GM18870 (cell line): Measurements from ENCODE around the gene RAVER1.

Source experiments
- ATAC-seq: cut with Tn5 transposase; IDR thresholded peaks from one replicate; pipeline ENCODE4 v1.9.1; 2021; ENCODE audit warnings: moderate library complexity; ENCODE audit not compliant: unreplicated experiment

The RAVER1 gene

GRCh38 chr19:10318807-10319682 is 14.3 kb downstream of the RAVER1 start:
- ATAC-seq = no peak

- ATAC-seq = no peak
Observed at GRCh38 chr19:10317857-10318462, 15.4 kb downstream of the RAVER1 start.

DNA sequence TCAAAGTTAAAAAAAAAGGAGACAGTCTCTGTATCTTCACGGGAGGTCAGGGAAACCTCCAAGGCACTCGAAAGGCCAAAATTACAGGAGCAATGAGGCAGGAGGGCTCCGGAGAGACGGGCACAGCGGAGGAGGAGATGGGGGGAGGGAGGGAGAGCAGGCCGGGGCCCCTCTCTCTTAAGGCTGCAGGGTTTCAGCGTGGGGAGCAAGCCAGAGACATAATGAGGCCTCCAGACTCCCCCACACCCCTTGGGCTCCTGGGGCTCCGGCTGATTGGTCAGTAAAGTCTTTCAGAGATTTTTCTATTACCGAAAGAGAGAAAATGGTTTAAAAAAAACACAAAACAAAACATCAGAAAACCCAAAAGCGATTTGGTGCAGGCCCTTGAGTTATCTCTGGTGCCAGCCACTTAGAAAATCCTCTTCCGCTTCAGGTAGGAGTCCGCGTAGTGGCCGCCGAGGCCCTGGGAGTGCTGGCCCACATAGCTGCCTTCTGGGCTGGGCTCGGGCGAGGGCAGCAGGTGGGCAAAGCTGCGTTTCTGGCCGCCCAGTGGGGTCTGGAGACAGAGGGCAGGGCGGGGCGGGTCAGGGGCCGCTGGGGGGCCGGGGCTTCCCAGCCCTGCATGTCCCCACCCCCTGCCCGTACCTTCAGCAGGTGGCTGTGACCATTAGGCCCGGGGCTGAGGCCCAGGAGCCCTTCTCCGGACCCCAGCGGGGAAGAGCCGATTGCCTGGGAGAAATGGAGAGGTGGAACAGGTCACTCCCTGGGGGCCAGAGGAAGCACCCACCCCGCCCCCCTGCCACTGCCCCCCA is 16.1 kb downstream of the RAVER1 start:
- ATAC-seq = no peak

DNA sequence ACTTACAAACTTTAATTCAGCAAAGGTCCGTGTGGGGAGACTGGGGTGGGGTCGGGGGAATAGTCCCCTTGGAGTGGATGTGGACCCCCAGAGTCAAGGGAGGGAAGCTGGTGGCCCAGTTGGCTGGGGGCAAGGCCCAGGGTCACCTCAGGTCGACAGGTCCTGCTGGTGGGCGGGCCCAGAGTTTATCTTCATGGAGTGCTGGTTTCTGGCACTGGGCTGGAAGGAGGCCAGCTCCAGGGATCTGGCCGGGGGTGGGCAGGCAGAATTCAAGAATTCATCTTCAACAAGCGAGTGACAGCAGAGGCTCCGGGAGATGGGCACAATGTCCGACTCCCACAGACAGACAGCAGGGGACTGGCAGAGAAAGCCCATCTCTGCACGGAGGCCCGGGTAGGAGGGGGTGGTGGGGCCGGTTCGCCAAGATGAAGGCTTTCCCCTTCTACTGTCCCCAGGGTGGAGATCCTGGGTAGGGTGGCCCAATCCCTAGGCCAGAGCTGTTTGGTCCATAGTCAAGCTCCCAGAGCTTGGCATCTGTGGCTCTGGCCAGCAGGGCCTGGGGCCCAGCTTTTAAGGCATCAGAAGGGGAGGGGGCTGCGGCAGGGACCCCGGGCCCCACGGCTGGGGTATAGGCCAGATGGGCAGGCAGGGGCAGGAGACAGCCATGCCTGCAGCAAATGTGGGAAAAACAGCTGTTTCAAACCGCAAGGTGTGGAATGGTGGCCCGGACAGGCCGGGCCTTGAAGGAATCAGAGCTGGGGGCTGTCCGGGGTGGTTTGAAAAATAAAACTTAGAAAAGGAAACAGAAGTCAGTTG is 16.9 kb downstream of the RAVER1 start:
- ATAC-seq = no peak

DNA sequence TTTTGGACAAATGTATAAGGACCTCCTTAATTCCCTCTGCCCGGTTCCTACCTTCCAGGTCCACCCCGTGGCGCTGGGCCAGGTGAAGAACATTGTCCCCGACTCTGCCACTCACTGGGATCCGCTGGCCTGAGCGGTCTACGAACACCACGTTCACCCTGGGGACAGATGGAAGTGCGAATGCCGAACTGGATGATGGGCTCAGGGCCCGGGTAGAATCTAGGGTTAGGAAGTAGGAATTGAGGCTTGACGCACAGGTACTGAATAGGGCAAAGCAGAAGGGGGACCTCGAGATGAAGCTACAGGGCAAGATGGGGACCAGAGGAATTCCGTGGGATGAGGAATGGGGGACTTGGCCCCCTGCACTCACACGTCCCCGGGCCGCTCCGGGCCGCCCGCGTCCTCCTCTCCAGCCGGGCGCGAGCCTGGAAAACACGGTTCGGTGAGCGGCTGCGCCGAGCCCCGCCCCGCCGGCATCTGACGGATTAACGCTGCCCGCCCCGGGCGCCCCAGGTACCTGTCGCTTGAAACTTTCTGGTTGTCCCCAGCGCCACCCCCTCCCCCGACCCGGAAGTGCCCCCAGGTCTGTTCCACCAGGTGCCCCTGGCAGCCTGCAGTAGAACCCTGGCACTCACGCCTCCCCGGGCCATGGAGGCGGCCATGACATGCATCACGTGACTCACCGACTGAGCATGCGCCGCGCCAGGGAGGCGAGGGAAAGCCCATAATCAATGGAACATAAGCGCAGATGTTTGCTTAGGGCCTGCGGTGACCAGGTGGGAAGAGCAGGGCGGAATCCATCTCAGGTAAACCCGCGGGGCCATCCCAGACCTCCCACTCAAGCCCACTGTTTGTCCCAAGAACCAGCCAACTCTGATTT is 17.8 kb downstream of the RAVER1 start, which contains the start of gene FDX2:
Gene FDX2 (minus strand): TSS at position 681 of the 880 bp plus-strand sequence. CDS start 19 bp downstream, at position 662.
- ATAC-seq = no peak

- ATAC-seq = no peak
Observed at GRCh38 chr19:10309423-10309822, 23.9 kb downstream of the RAVER1 start, which contains the start of gene ZGLP1. Gene ZGLP1, minus strand, starts transcription at chr19:10309815.

- no peak for ATAC-seq
Observed at GRCh38 chr19:10306327-10306726, 27.0 kb downstream of the RAVER1 start.

- ATAC-seq = no peak
Observed at GRCh38 chr19:10305139-10305806, 28.1 kb downstream of the RAVER1 start.

DNA sequence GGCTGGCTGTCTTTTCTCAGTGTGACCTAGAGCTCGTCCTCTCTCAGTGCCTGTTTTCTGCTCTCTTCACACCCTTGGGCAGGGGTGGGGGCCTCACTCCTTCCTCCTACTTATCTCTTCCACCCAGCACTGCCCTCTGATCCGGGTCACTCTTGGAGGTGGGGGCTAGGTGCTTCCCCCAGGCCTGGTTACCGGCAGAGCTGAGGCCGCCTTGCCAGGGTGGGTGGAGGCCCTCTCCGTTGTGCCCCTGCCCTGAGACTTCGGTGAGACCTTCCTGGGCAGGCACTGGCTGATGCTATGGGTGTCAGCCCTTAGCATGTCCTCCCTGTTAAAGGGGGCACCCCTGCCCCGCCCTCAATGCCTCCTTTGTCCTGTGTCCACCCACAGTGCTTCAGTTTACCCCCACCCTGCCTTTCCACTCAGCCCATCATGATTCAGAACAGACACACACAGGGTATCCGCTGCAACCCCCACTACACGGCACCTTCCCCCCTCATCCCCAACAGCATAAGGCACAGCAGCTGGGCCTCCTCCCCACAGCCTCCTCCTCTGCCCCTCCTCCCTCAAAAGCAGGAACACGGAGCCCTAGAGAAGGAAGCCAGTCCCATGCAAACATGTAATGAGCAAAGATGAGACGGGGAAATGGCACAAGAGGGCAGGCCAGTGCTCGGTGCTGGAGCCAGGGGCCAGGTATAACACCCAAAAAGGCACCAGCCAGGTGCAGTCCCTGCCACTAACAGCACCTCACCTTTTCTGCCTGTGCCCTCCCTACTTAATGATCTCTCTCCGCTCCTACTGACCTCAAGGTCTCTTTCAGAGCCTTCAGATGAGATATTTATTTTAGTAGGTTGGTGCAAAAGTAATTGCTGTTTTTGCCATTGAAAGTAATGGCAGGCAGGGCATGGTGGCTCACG is 33.5 kb downstream of the RAVER1 start:
- no peak for ATAC-seq

GRCh38 chr19:10295847-10296591 is 37.3 kb downstream of the RAVER1 start:
- no peak for ATAC-seq

- ATAC-seq = no peak
Observed at GRCh38 chr19:10295305-10295846, 38.0 kb downstream of the RAVER1 start.

DNA sequence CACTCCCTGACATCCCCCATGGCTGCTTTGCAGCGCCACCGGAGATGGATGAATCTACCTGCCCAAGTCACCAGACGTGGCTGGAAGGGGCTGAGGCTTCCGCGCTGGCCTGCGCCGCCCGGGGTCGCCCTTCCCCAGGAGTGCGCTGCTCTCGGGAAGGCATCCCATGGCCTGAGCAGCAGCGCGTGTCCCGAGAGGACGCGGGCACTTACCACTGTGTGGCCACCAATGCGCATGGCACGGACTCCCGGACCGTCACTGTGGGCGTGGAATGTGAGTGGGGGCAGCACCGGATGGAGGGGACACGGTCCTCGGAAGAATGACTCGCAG is 39.0 kb downstream of the RAVER1 start:
- ATAC-seq = no peak

DNA sequence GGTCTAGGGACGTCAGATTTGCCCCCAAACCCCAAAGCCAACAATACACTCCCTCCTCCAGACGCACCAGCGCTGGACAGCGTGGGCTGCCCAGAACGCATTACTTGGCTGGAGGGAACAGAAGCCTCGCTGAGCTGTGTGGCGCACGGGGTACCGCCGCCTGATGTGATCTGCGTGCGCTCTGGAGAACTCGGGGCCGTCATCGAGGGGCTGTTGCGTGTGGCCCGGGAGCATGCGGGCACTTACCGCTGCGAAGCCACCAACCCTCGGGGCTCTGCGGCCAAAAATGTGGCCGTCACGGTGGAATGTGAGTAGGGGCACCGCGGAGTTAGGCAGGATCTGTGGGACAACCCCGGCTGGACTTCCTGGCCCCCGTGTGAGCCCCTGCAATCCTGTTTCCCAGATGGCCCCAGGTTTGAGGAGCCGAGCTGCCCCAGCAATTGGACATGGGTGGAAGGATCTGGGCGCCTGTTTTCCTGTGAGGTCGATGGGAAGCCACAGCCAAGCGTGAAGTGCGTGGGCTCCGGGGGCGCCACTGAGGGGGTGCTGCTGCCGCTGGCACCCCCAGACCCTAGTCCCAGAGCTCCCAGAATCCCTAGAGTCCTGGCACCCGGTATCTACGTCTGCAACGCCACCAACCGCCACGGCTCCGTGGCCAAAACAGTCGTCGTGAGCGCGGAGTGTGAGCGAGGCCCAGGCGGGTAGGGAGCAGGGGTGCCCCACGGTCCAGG is 39.5 kb downstream of the RAVER1 start:
- no peak for ATAC-seq

DNA sequence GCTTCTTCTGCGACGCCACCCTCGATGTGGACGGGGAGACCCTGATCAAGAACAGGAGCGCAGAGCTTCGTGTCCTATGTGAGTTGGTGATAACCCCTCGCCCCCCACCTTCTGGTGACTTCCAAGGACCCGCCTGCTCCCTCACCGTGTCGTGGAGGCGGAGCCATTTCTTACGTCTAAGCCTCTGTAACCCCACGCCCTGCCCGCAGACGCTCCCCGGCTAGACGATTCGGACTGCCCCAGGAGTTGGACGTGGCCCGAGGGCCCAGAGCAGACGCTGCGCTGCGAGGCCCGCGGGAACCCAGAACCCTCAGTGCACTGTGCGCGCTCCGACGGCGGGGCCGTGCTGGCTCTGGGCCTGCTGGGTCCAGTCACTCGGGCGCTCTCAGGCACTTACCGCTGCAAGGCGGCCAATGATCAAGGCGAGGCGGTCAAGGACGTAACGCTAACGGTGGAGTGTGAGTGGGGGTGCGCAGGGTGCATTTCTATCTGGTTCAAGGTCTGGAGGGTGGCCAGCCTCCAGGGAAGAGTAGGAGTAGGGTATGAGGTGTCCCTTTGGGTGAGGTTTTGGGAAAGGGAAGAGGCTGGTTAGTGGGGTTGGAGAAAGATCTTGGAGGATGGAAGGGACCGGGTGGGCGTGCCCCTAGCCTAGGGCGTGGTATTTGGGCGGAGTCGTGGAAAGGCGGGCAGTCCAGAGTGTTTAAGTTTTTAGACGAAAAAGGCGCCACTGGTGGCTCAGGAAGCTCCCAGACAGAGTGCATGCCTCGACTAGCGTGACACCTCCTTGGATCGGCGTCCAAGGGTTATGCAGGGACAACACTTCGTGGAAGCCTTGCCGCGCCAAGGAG is 40.3 kb downstream of the RAVER1 start:
- no peak for ATAC-seq

GRCh38 chr19:10292206-10292788 is 41.0 kb downstream of the RAVER1 start:
- no peak for ATAC-seq
